Kidney glomerular epithelial cell (primary cell): ENCODE results near the gene BMP5.

Source experiments
- DNase-seq: peaks from one replicate; lab custom pipeline; 2025; lab: John Stamatoyannopoulos, UW

BMP5 gene

DNA sequence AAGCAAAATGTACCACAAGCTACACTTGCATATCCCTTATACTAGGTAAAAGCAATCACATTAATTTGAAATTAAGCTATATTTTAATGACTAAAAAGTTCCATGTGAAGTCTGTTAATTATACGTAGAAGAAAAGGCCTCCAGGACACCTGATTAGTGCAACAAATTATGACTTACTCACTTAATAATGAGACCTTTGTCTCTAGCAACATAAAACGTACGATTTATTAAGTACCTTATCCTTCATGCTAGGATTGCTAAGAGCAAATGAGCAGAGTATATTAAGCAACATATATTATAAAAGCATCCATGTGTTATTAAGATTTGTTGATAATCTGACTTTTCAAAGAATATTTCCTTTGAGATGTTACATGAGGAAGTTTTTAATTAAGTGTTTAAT, 2.5 kb downstream of the BMP5 start:
- DNase-seq = no peak

DNA sequence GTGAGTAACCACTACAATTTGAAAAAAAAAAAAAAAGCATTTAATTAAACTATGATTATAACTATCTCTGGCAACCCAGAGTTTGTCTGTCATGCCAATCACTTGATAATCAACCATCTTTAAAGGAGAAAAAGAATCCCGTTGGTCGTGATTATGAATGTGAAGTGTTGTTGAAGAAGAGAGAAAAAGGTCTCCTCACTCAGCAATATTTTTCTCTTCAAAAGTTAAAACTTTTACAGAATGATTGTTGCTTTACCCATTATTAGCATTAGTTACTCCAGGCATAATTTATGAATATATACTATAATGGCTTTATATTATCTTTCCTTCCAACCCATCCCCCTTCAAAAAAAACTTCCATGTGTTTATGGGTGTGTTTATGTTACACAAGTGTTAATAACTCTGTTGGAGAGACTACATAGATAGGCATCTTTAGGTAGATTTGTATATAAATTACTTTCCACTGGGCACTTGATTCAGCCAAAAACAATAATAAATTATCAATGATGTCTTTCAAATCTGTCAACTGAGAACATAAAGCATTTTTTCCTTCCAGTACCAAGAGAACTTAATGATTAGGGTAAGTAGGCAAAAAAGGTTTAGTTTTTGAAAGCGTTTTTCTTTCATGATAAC, 5.1 kb downstream of the BMP5 start:
- DNase-seq = no peak

DNA sequence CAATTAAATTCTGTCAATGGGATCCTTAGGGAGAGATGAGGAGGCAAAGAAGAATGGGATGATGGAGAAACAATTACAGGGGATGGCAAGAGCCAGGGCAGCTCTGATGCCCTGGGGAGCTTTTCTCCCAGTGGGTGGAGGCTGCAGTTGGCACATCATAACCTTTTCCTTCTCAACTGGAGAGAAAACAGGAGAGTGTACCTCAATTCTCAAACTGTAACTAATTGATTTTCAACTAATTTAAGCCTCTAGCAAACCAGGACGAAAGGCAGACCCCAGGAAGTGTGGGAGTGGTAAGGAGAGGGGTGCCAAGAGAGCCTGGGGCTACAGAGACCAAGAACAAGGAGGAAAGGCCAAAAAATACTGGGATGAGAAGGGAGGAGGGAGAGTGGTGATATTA, 5.7 kb downstream of the BMP5 start:
- DNase-seq = no peak

DNA sequence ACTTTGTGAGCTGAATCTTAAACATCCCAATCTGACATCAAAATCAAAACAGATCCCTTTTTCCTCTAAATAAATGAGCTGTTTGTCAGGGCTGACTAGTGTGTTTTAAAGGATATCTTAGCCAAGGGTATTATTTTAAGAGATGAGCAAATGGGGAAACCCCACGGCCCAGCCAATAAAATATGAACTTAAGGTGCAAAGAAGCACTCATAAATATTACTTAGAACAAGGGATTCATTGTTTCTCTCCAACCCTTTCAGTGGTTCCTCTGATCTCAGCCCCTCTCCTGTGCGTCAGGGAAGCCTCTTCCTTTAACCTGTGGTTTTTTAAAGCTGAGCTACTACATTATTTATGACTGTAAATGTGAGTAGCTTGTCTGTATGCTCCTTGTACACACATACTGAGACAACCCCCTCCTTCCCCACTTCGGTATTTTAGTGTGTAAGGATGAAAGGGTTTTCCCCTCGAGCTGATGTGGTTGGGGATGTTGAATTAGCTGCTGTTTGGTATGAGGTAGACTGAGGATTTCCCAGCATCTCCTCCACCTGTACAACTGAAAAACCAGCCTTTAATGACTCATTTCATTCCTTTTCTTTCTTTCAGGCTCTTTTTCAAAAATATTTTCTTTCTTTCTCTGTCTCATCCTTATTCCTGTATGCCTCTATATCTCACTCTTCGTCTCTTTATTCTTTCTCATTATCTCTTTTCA, 6.5 kb downstream of the BMP5 start:
- DNase-seq = peak; percentile 90

DNA sequence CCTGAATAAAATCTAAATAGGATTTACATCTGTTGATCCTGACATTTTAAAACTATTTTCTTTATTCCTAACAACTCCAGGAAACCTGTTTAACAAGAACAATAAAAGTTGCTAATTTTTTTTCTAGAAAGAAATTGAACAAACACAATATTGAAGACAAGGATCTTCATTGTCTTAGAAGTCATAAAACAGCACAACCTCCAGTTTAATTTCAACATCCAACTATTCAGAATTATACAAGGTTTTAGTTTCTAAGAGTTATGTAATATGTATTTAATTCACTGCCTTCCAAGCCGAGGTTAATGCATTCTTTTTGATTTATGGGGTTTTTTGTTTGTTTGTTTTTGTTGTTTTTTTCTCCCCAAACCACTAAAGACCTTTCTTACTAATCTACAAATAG, 7.2 kb downstream of the BMP5 start:
- DNase-seq = no peak

DNA sequence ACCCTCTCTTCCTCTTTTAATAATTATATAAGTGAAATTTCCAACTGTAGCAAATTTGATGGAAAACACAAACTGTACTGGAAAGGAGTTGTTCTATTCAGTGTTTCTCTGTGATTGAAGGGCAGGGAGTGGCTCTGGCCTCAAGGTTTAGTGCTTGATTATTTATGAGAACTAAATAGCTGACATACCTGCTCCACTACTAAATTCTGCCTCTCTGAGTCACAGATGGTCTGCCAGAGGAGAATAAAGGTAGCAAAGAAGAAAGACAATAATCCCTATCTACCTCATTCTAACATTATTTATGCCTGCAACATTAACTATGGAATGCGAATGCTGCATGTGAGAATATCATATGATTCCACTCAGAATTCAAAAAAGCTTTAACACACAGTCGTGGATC, 9.3 kb downstream of the BMP5 start:
- DNase-seq = peak; percentile 66

DNA sequence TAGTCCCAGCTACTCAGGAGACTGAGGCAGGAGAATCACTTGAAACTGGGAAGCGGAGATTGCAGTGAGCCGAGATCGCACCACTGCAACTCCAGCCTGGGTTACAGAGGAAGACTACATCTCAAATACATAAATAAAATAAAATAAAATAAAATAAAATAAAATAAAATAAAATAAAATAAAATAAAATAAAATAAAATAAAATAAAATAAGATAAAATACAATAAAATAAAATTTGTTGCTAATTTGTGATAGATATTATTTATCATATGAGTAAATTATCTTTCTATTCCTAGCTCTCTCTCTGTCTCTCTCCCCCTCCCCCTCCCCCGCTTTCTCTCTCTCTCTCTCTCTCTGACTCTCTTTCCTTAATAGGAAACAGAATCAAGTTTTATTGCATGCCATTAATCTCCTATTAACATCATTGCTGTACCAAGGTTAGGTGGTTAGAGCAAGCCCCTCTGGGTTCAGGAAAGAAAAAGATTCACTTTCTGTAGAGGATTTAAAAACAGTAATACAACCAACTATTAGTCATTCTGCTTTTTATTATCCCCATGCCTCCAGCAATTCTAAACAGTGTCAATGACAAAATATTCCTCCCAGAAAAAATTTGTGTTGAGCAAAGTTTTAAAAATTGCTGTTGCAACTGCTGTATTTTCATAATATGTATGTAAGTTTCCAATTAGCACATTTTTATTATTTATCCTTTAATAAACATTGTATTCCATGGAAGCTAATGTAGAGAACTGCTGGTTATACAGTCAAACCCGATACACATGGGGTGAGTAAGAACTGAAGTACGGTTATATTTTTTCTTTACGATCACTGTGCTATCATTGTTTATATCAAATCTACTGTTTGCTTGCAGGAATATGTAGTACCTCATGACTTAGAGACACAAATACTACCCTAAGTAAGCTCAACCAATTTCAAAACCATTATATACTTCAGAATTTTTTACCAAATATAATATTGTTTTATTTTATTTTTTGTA, 22.1 kb downstream of the BMP5 start:
- no peak for DNase-seq

DNA sequence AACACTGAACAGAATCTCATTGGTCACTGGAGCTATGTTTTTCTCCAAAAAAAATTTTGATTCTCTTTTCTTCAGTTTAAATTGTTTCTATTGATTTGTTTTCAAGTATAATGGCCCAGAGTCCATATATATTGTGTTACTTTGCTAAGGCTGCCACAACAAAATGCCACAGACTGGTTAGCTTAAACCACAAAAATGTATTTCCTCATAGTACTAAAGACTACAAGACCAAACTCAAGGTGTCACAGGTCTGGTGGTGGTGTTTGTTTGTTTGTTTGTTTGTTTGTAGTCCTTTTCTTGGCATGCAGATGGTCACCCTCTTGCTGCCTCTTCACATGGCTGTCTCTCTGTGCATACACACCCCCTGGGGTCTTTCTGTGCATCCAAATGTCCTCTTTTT, 34.0 kb downstream of the BMP5 start:
- DNase-seq = no peak

DNA sequence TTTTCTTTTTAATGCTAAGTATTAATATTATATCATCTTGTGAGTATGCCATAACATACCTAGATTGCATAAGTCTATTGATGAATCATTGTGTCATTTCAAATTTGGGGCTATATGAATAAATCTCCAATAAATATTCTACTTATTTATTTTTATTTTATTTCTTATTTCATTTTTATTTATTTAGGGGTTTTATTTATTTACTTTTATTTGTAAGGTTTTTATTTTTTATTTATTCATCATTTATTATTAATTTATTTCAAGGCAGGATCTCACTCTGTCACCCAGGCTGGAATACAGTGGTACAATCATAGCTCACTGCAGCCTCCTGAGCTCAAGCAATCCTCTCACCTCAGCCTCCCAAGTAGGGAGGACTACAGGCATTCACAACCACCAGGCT, 36.3 kb downstream of the BMP5 start:
- no peak for DNase-seq

DNA sequence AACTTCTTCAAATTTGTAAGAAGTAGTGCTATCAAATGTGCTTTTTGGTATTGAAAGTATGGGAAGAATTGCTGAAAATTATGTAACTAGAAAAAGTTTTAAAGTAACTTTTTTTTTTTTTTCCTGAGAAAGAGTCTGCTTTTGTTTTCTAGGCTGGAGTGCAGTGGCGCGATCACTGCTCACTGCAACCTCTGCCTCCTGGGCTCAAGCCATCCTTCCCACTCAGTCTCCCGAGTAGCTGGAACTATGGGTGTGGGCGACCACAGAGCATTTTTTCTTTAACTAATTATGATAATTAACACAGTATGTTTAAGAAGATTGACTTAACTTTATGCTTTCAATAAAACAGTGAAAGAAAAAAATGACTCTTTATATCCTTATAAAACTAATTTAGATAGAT, 38.4 kb downstream of the BMP5 start:
- no peak for DNase-seq

DNA sequence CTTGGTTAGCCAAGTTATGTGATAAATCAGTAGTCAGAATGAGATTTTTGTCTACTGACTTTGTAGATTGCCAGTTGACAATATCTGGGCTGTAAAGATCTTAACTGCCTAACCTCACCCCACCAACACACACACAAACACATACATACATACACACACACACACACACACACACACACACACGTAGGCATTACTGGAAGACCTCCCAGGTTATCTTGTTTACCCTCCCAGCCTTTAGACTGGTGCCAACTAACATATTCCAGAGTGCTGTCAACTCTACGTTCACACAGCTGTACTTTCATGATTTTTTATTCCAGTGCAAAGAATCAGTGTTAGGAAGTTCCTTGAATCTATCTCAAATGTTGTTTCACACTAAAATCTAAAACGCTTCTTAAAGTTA, 38.9 kb downstream of the BMP5 start:
- DNase-seq = no peak

DNA sequence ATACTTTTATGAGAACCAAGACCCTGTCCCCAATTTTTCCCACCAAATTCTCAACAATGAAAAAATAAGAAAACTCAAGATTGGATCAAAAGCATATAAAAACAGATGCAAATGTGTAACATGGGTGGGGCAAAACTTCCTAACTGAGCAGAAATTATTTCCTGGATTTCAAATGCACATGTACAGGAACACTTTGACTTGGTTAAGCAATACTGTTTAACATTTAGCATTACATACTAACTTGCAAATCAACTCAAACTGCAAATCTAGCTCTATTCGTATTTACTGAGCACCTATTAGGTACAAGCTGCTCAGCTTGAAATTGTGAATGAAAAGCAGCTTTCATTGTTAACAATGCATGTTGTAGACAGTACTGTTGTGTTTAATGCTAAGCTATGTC, 40.2 kb downstream of the BMP5 start:
- no peak for DNase-seq

DNA sequence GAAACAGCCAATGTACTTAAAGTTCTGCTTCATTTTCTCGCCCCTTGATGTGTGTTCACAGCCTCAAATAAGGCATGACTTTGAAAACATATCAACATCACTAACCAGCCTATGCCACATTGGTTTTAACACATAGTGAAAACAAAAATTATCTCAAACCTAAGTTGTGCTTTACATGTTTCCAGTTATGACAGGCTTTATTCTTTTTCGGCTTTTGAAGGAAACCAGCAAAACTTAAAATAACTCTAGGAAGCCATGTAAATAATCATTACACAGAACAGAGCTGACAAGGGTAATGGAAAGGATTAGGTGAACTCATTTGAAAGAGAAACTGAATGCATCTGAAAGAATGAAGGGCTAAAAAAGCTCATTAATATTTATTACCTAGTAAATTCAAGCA, 42.1 kb downstream of the BMP5 start:
- DNase-seq = no peak

DNA sequence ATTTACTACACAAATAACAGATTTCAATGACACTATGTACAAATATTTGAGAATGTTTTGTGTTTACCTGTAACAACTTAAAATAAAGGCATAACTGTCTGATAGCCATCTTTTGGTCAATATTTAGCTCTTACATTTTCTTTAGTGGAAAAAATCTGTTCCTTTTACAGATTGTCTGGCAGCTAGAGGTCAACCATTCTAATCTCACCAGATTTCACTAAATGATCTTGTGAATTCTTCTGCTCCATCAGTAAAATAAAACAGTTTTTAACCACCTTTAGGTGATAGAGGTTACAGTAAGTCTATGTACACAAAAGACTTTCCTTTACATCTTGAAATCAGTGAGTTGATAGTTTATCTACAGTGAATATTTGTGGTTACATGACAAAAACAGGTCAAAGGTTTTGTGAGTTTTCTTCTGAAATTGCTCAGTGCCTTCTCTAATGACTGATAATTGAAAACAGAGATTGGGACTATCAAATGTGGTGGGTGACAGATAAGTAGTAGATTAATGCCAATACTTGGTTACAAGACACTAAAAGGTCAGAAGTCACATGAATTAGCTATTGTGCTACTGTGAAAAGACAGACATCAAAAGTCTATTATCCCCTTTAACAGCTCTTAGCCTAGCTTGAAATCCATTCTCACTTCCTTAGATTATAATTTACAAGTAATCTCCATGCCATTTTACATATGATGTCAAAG, 47.4 kb downstream of the BMP5 start:
- no peak for DNase-seq

DNA sequence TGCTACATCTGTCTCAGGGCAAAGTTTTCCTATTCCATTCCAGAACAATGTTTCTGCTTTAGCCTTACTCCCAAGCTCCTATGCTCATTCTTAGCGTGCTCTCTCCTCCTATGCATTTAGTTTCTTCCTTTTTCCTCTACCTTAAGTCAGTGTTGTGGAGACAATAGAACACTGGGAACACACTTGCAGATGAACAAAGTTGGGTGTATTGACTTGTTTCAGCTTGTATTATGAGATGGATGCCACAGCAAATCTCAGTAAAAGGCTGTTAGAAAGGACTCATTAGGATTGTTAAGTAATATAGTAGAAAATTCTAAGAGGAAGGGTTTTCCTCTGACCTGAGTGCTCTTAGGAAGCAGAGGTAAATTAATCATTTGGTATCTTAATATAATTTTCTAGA, 48.4 kb downstream of the BMP5 start:
- no peak for DNase-seq

DNA sequence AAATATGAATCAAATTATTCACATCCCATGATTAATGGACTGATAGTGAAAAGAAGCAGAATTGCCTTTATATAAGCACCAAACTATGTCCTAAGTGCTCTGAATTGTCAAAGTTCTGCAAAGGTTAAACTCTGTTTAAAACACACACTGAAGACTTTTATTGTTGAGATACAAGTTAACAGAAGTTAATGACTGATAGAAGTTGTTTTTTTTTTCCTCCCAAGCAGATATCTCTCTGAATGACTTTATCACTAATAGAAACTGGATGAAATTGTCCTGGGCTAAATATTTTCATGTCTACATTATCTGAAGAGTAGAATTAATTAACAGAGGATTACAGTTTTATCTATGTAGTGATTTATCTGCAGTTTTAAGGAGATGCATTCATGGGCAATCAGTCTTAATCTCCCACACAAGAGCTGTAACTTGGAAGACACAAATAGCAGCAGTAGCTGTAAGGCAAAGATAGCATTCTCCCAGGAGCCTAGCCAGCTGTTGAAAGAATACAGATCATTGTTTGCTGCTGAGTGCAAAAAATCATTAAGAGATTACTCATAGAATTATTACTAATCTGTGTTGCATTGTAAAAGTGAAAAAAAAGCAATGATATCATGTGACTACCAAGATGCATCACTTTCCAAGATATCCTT, 49.9 kb downstream of the BMP5 start:
- DNase-seq = peak; percentile 97

DNA sequence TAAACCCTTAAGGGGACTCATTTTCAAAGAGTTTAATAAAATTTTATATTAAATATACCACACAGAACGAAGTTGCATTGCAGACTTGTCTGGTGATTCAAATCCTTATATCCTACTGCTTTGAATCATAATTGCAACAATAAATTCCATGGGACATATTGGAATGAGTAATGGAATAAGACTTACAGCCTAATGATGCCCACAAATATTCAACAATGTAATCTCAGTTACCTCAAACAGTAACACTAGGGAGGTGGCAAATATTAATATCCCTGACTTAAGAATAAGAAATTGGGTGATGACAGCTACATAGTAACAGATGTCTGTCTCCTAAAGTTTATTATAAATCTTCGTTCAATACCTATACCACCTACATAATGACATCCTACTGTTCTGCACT, 52.6 kb downstream of the BMP5 start:
- DNase-seq = peak; percentile 5

DNA sequence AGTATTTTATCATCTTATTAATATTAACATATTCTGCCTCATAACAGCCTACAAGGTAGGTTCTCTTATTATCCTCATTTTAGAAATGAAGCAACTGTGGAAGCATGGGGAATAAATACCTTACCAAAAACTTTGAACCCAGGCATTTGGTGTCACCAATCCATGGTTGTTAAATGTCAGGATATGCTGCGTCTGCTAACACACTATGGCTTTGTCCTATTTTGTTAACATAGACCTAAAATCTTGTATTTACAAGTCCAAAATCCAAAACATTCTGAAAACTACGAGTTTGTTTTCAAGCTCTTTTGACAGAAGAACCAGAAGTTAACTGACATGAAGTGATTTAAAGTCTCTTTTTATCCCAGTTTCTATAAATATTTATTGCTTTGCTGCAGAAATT, 53.4 kb downstream of the BMP5 start:
- DNase-seq = no peak

DNA sequence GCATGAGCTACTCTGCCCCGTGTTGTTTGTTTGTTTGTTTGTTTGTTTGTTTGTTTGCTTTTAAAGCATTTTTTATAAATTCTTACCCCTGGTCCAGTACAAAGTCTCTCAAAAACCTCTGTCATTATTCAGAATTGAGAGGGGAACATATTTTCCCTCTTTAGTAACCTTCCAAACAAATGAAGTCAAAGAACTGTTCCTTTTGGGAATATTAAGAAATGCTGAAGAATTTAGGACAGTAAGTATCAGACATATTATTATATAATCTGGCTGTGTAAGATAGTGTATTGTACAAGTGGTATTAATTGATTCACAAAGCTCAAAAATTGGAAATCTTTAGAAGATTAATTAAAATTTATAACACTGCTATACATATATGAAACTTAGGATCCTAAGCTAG, 54.7 kb downstream of the BMP5 start:
- DNase-seq = no peak

DNA sequence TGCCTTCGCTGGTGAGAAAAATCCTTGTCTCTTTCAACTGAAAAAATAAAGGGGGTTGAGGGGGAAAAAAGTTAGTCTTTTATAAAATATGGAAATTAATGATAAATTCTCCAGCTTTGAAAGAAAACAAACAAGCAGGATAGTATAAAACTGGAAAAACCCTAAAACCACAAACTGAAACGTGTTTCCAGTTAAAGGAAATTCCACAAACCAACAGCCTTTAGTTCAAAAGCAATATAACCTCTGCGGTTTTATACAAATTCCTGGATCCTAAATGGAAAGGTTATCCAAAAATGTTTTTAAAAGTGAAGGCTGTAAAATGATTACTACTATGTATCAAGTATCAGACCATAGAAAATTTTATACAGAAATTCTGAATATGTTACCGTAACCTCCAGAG, 55.6 kb downstream of the BMP5 start:
- no peak for DNase-seq

DNA sequence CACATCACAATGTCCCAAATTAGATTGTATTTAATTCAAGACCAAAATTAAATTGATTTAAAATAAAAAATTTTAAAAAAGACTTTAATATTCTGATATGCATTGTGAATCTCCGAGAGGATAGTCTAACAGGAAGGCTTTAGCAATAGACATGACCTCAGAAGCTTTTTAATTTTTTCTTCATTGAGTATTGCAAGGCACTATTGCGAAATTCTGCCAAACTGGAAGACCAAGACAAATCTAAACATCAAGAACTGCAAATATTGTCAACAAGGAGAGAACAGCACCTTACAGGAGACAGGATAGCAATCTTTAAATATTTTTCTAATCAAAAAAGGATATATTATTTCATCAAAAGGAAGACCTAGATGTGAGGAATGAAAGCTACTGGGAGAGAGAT, 56.9 kb downstream of the BMP5 start:
- DNase-seq = no peak

DNA sequence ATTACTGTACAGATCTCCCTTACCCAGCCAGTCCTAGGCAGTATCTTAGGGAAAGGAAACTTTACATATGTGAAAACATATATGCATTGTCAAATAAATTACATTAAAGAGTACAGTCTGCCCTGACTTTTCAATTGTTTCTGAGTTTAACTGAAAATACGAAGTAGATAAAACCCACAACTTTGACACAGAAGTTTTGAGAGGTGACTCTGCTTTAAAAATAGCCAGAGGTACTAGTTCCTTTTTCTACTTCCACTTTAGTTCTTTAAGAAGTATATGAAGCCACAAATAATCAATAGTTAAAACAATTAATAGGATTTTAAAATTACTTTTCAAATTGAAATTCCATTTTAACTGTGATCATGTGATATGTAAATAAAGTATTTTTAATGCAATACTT, 62.9 kb downstream of the BMP5 start:
- DNase-seq = no peak
